Measurements from ENCODE around the gene PNPLA8. TPM values are rescaled to one million over a fixed set of nuclear protein-coding genes. Genes with fewer than 3 reads are reported as not detected.

PNPLA8 gene
- total RNA-seq, 2 experiments from 2014 or later: 19.2 to 21.4 TPM

DNA sequence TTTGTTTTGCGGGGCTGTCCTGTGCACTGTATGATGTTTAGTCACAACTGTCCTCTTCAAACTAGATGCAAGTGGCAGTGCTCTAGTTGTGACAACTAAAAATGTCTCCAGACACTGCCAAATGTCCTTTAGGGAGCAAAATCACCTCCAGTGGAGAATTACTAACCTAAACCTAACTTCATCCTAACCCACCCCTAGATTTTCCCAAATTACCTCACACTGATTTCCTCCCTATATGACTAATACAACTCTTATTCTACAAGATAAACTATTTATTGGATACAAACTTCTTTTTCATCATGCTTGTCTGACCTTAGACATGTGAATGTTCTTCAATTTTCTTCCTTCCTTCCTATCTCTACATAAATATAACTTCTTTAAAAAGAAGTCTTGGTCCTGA is 26.4 kb downstream of the PNPLA8 start:
- intact Hi-C loops (cut with micrococcal nuclease): no loop called here
- peaks cover 7% of the 10 kb centered on the region for H3K36me3 Mint-ChIP-seq (ENCODE audit: low read depth)

DNA sequence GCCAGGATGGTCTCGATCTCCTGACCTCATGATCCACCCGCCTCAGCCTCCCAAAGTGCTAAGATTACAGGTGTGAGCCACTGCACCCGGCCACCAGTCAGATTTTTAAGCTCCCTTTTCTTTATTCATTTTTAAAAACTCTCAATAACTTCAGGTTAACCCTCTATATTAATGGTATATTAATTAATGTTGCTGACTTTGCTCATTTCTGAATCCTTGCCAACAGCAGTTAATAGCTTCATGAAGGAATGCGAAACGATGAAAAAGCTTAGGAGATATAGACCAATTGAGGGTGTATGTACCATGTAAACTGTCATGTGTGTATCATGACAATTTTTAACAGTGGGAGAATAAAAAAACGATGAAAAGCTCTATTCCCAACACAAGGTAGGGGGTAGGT is 27.5 kb downstream of the PNPLA8 start:
- no peak overlapping the region for H3K27ac Mint-ChIP-seq
- no peaks in the 10 kb centered on the region for H3K9me3 Mint-ChIP-seq
- POLR2A ChIA-PET: no interaction called here
- H3K4me3 Mint-ChIP-seq: no peak overlapping the region
- ATAC-seq (no peak), DNase-seq (no peak)
- TF ChIP-seq, protein P1, sequence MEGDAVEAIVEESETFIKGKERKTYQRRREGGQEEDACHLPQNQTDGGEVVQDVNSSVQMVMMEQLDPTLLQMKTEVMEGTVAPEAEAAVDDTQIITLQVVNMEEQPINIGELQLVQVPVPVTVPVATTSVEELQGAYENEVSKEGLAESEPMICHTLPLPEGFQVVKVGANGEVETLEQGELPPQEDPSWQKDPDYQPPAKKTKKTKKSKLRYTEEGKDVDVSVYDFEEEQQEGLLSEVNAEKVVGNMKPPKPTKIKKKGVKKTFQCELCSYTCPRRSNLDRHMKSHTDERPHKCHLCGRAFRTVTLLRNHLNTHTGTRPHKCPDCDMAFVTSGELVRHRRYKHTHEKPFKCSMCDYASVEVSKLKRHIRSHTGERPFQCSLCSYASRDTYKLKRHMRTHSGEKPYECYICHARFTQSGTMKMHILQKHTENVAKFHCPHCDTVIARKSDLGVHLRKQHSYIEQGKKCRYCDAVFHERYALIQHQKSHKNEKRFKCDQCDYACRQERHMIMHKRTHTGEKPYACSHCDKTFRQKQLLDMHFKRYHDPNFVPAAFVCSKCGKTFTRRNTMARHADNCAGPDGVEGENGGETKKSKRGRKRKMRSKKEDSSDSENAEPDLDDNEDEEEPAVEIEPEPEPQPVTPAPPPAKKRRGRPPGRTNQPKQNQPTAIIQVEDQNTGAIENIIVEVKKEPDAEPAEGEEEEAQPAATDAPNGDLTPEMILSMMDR (IDR thresholded peaks at IDR 0.05): no peak
- peaks cover 4% of the 10 kb centered on the region for H3K36me3 Mint-ChIP-seq (ENCODE audit: low read depth)
- intact Hi-C loops (cut with micrococcal nuclease): no loop called here
- H3K27me3 Mint-ChIP-seq: no peaks in the 10 kb centered on the region
- CTCF ChIA-PET: interaction anchor here (1.2 to 3.5 kb wide), 5 partner anchors 42 to 320 kb away, joined by 5 to 26 read pairs (median 7); partner anchors contain the start of gene NRCAM
- peaks cover 1% of the 10 kb centered on the region for H3K4me1 Mint-ChIP-seq (ENCODE audit: low read depth)

More for the DNA sequence above, 26.4 kb downstream of the PNPLA8 start:
- no peaks in the 10 kb centered on the region for H3K27me3 Mint-ChIP-seq
- no peaks in the 10 kb centered on the region for H3K9me3 Mint-ChIP-seq
- TF ChIP-seq, protein P1 (IDR thresholded peaks at IDR 0.05): no peak
- CTCF ChIA-PET: interaction anchor here (1.2 kb wide), 1 partner anchor 43 kb away, joined by 5 read pairs; the partner anchor contains the start of gene NRCAM
- peak overlapping the region; percentile 13 for H3K27ac Mint-ChIP-seq
- ATAC-seq (no peak), DNase-seq (no peak)
- POLR2A ChIA-PET: no interaction called here
- H3K4me1 Mint-ChIP-seq (ENCODE audit: low read depth): peaks cover 11% of the 10 kb centered on the region
- no peak overlapping the region for H3K4me3 Mint-ChIP-seq

DNA sequence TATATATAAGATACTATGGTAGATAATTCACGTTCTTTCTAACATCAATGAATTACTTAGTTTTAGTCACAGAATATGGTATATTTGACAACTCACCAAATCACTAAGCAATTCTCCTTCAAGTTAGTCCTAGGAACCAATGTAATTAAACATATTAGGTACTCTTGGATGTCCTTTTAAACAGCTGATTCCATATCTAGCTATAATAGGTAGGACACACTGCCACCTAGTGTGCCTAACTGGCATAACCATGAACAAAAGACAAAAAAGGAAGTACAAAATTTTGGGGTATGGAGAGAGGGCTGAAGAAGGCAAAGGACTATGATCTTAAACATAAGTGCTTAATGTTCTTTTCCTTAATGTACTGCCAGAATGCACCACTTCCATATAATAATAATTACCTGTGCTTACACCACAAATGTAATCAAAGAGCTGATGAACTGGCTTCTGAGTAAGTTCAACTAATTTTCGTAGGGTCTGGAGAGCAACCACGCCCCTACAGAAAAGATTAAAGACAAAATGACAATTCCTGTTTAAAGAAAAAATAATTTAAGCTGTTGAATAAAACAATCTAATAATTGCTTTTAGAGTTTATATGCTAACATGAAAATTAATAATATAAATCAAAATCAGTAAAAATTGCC is 28.7 kb downstream of the PNPLA8 start:
- TF ChIP-seq, protein P1 (IDR thresholded peaks at IDR 0.05): peak; percentile 85
- H3K9me3 Mint-ChIP-seq: no peaks in the 10 kb centered on the region
- peak; percentile 69 for DNase-seq
- ChIA-PET POLR2A (no interaction called here), CTCF (interaction anchor here (0.6 to 3.5 kb wide), 39 partner anchors 10 to 351 kb away, joined by 3 to 26 read pairs (median 4); partner anchors contain the start of gene NRCAM)
- no peak overlapping the region for H3K27ac Mint-ChIP-seq
- no peak overlapping the region for H3K4me3 Mint-ChIP-seq
- no peaks in the 10 kb centered on the region for H3K27me3 Mint-ChIP-seq
- intact Hi-C loops (cut with micrococcal nuclease): loop anchor here (1.0 kb wide), 1 partner anchor 316 kb away; no protein-coding TSS in a partner anchor
- no peaks in the 10 kb centered on the region for H3K4me1 Mint-ChIP-seq (ENCODE audit: low read depth)
- peak; percentile 75 for ATAC-seq
- H3K36me3 Mint-ChIP-seq (ENCODE audit: low read depth): peaks cover 4% of the 10 kb centered on the region

DNA sequence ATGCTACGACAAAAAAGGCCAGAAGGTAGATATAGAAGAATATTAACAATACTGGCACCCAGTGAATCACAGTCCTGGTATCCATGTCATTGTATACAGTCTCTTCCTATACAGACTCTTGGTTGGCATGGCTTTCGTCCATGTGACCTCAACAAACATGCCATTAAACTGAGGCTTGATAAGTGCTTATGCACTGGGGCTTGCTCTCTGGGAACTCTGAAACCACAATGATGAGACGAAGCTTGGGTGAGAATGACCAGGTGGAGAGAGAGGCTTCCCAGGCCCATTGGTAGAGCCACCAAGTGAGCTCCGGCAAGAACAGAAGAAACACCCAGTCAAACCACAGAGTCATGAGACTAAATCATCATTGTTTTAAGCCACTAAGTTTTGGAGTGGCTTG is 33.2 kb downstream of the PNPLA8 start:
- ATAC-seq (no peak), DNase-seq (no peak)
- Mint-ChIP-seq H3K4me1 (ENCODE audit: low read depth) (no peaks in the 10 kb centered on the region), H3K4me3 (no peak overlapping the region), H3K27ac (no peak overlapping the region), H3K36me3 (ENCODE audit: low read depth) (peaks cover 4% of the 10 kb centered on the region), H3K27me3 (no peaks in the 10 kb centered on the region), H3K9me3 (no peaks in the 10 kb centered on the region)
- ChIA-PET CTCF (interaction anchor here (1.1 kb wide), 1 partner anchor 40 kb away, joined by 4 read pairs; no protein-coding TSS in a partner anchor), POLR2A (no interaction called here)
- intact Hi-C loops (cut with micrococcal nuclease): no loop called here
- TF ChIP-seq, protein P1 (IDR thresholded peaks at IDR 0.05): no peak

- H3K4me1 Mint-ChIP-seq (ENCODE audit: low read depth): no peaks in the 10 kb centered on the region
- CTCF ChIA-PET: interaction anchor here (1.2 to 1.6 kb wide), 2 partner anchors 12 to 305 kb away, joined by 4 read pairs; no protein-coding TSS in a partner anchor
- peaks cover 3% of the 10 kb centered on the region for H3K36me3 Mint-ChIP-seq (ENCODE audit: low read depth)
- intact Hi-C loops (cut with micrococcal nuclease): no loop called here
- no peak for DNase-seq
- no peak for ATAC-seq
- H3K4me3 Mint-ChIP-seq: no peak overlapping the region
- TF ChIP-seq, protein P1 (IDR thresholded peaks at IDR 0.05): no peak
- POLR2A ChIA-PET: no interaction called here
- H3K27ac Mint-ChIP-seq: no peak overlapping the region
- no peaks in the 10 kb centered on the region for H3K27me3 Mint-ChIP-seq
- no peaks in the 10 kb centered on the region for H3K9me3 Mint-ChIP-seq
Measured at GRCh38 chr7:108488768-108489538, 37.0 kb downstream of the PNPLA8 start.

Measured in activated CD8-positive, alpha-beta T cell treated with anti-CD3 and anti-CD28 coated beads for 36 hours (primary cell).